ENCODE results near the gene ARHGAP23.

ARHGAP23 gene

DNA sequence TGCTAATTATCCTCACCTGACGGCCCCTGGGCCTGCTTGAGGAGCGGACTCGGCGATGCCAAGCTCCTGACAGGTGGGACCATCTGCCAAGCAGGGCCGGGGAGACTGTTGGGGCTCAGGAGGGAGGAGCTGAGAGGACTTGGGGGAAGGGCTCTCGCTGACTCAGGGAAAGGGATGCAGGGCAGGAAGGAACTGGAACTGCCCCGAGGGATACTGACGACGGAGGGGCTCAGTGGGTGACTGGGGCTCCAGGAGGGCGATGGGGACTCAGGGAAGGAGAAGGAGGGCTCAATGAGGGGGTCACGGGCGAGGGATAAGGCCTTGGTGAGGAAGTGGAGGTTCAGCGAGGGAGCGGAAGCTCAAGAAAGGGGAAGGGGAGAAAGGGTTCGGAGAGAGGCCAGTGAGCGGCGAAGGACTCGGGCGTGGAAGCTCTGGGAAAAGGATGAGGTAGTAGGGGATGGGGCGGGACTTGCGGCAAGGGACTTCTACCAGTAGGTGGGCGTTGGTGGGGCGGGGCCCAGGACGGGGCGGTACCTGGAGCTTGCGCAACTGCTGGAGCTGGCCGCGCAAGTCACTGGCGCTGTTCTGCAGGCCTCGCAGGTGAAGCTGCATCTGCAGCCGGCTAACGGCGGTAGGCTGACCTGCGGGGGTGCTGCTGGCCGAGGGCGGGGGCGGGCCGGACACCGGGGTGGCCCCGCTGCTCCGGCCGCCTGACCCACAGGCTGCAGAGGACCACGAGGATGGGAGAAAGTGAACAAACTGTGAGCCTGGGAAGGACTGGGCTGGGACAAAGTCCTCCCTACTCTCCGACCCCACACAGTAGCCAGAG, 131.0 kb downstream of the ARHGAP23 start:
- Histone ChIP-seq H3K4me1 (peaks cover 19% of the 10 kb centered on the region), H3K27me3 (ENCODE audit: low read depth) (peaks cover 25% of the 10 kb centered on the region), H3K36me3 (replicated peaks) (no peaks in the 10 kb centered on the region), H3K4me3 (peak overlapping the region; percentile 27), H3K9me3 (no peaks in the 10 kb centered on the region)
- in situ Hi-C loops (cut with MboI; ENCODE audit: low sequenced_read_pairs), result loop anchor here (10.0 kb wide), 1 partner anchor 56 kb away; no protein-coding TSS in a partner anchor
- peak; percentile 94 to 99 for DNase-seq (ENCODE audit: low spot score in 2 of 2)

DNA sequence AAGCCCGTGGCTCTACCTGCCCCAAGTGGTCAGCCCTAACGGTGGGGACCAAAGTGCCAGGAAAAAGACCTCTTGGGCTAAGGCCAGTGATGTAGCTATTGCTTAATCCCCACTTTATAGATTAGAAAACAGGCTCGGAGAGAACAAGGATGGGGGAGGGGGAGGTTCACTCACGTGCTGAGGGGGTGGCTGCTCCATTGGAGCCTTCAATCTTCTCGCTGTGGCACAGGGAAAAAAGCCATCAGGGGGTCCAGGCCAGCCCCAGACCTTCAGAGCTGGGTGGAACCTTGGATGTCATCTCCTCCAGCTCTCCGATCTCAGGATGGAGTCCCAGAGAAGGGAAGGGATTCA, 131.6 kb downstream of the ARHGAP23 start:
- peak in 1 of 2 experiments; percentile 36 for DNase-seq (ENCODE audit: low spot score in 2 of 2)
- Histone ChIP-seq H3K36me3 (replicated peaks) (no peaks in the 10 kb centered on the region), H3K4me1 (peaks cover 19% of the 10 kb centered on the region), H3K4me3 (peak overlapping the region; percentile 27; the same call in 1 of the 2 replicates), H3K27me3 (ENCODE audit: low read depth) (peaks cover 29% of the 10 kb centered on the region), H3K9me3 (no peaks in the 10 kb centered on the region)
- in situ Hi-C loops (cut with MboI; ENCODE audit: low sequenced_read_pairs), result loop anchor here (10.0 kb wide), 1 partner anchor 55 kb away; no protein-coding TSS in a partner anchor

DNA sequence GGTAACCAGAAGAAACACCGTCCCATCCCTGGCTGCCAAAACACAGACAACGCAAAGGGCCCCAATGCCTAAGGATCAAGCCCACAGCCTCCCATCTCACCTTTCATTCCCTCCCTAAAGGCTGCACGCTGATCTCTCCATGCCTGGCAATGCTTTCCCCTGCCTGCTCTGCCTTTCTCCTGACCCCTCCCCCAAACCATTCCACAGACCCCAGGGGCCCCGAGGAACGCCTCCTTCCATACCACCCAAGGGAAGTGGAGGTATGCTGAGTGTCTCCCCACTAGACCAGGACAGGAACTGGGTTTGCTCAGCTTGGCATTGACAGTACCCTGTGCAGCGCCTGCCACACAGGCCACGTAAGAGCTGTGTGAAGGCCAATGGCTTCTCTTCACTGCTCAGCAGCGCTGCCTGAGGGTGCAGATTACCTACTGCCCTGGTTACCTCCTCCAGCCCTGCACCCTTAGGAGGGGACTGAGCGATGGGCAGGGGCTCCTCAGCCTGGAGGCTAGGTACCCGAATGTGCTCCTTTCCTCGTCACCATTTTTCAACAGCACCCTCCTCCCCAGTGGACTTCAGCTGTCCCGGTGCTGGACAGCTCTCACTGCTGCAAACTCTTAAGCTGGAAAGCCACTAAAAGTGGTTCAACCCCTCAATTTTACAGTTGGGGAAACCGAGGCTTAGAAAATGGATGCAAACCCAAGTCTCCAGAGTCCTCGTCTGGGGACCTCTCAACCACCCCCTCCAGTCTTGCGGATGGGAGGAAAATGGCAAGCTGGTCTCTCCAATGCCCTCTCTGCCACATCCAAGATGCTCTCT, 132.4 kb downstream of the ARHGAP23 start:
- in situ Hi-C loops (cut with MboI; ENCODE audit: low sequenced_read_pairs), result no loop called here
- peaks cover 38% of the 10 kb centered on the region for H3K27me3 ChIP-seq (ENCODE audit: low read depth)
- peaks cover 19% of the 10 kb centered on the region for H3K4me1 ChIP-seq
- no peak for DNase-seq (ENCODE audit: low spot score in 2 of 2)
- H3K9me3 ChIP-seq, result 0 out of 2 replicates have a peak, but pooled peaks cover 2% of the 10 kb centered on the region
- H3K36me3 ChIP-seq (replicated peaks), result no peaks in the 10 kb centered on the region
- no peak overlapping the region for H3K4me3 ChIP-seq

DNA sequence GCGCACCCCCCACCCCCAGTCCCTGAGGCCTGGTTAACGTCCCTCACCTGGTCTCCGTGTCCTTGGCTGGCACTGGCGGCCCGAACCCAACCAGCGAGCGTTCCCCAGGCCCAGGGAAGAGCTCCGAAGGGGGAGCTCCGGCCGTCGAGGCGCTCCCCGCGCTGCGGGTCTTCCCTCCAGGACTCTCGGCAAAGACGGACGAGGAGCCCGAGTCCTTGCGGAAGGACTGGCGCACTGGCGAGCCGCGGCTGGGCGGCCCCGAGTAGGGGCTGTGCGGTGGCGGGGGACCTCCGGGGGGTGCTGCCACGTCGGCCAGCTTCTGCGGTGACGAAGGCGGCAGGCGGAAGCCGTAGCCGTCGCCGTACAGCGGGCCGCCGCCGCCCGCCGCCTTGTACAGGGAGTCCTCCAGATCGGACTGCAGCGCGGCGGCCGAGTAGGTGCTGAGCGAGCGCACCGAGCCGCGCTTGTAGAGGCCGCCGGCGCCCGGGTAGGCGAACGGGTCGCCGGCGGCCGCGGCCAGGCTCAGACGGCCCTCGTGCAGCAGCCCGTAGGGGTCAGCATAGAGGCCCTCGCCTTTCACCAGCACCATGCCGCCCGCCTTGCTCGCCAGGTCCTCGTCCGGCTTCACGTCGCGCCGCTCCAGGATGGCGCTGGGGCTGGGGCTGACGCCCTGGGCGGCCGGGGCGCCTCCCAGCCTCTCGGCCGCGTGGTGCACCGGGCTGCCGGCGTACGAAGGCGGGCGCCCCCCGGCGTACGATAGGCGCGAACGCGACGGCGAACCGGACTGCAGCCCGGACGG, 133.4 kb downstream of the ARHGAP23 start:
- peaks cover 42% of the 10 kb centered on the region for H3K27me3 ChIP-seq (ENCODE audit: low read depth)
- in situ Hi-C loops (cut with MboI; ENCODE audit: low sequenced_read_pairs), result no loop called here
- DNase-seq (ENCODE audit: low spot score in 2 of 2), result no peak
- H3K36me3 ChIP-seq (replicated peaks), result no peaks in the 10 kb centered on the region
- peaks cover 19% of the 10 kb centered on the region for H3K4me1 ChIP-seq
- 0 out of 2 replicates have a peak, but pooled peaks cover 2% of the 10 kb centered on the region for H3K9me3 ChIP-seq
- no peak overlapping the region for H3K4me3 ChIP-seq
